NB4 (cell line): Measurements from ENCODE around the gene C5orf47.

Source experiments
- CTCF ChIP-seq: IDR thresholded peaks from one replicate; pipeline ENCODE4 v1.5.1; 2012; ENCODE audit warnings: low read depth, low read length
- MAX ChIP-seq: IDR thresholded peaks from 2 replicates; pipeline ENCODE4 v1.6.1; 2011; ENCODE audit warnings: low read depth, low read length
- MYC ChIP-seq: IDR thresholded peaks from 2 replicates; pipeline ENCODE4 v1.6.1; 2011; ENCODE audit warnings: low read depth, low read length
- POLR2A ChIP-seq: IDR thresholded peaks from 2 replicates; pipeline ENCODE4 v1.6.1; 2011; ENCODE audit warnings: mild to moderate bottlenecking; ENCODE audit not compliant: insufficient read length; ENCODE audit errors: extremely low read depth

- TF ChIP-seq CTCF (no peak), POLR2A (no peak), MYC (no peak), MAX (no peak)
Observed at GRCh38 chr5:173971681-173972345, 17.2 kb upstream of the C5orf47 start.
